SH-SY5Y (cell line): ENCODE data around the gene DNAAF8.

ENCODE experiments used
- GATA2 ChIP-seq: IDR thresholded peaks from 2 replicates; pipeline ENCODE4 v1.6.1; 2011; ENCODE audit warnings: mild to moderate bottlenecking, low read depth, low read length
- GATA3 ChIP-seq: IDR thresholded peaks from 2 replicates; pipeline ENCODE4 v1.6.1; 2011; ENCODE audit warnings: low read depth, mild to moderate bottlenecking, low read length, moderate library complexity

DNA sequence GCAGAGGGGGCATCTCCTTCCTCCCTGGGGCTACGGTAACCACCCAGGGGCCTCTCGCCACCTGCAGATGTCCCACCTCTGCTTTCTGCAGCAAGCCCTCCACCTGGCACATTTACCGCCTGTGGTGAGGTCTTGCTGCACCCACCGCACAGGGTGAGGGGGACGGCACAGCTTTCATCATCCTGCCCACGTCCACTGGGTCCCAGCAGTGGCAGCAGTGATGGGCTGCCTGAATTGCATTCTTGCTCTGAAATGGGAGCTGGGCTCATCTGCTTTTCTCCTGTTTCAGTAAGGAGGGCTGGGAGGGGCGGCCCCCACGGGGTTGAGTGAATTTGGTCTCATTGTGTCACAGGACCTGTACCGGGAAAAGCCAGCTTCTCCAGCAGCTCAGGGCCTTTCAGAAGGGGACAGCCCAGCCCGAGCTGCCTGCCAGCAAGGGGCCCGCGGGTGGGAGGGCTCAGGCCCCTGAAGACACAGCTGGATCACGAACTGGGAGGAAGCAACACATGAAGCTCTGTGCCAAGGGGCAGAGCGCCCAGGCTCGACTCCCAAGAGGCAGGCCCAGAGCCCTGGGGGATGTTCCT, 12.7 kb downstream of the DNAAF8 start:
- TF ChIP-seq GATA3 (no peak), GATA2 (no peak)
